ENCODE results near the gene SETD1B.
"Not testable (repeated sequence)": the region's sequence is repeated elsewhere in the genome, so short reads cannot be mapped to it uniquely, and the experiment has no call there.

SETD1B gene

DNA sequence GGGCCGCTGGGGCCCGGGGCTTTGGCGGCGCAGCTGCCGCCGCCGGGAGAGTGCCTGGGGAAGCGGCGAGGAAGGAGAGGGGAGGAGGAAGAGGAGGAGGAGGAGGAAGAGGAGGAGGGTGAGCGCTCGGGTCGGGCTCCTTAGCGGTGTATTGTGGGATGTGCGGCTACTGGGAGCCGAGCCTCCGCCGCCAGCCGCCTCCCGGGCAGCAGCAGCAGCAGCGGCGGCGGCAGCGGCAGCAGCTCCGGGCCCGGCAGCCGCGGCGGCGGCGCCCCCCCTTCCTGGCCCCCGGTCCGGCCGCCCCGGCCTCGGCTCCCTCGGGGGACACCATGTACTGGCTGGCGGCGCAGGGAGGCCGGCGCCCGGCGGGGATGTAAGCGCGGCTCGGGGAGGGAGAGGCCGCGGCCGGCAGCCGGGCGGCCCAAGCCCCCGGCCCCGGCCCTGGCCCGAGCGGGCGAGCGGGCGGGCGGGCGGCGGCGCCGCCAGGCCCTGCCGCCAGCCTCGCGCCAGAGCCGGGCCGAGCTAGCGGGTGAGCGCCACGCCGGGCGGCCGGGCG, at the start of gene SETD1B:
TSS of gene SETD1B (plus strand) at position 149 of the 556 bp plus-strand sequence. CDS start 729 bp downstream, outside the sequence.
- peak; percentile 89 for DNase-seq

DNA sequence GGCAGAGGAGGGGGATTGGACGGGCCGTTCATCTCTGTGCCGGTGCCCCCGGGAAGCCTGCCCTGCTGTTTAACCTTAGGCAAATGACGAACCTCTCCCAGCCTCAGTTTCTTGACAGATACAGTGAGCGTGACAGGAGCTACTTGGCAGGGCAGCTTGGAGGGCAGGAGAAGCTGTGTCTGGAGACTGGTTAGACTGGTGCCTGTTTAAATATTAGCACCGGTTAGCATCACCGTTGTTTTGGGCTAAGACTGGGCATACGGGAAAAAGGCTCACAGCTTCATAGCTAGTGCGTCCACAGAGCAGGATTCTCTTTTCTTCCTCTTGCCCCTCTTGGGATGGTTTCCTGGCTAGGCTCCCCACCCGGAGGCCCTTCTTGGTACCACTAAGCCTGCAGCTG, 49.0 kb upstream of the SETD1B start:
- DNase-seq = no peak

DNA sequence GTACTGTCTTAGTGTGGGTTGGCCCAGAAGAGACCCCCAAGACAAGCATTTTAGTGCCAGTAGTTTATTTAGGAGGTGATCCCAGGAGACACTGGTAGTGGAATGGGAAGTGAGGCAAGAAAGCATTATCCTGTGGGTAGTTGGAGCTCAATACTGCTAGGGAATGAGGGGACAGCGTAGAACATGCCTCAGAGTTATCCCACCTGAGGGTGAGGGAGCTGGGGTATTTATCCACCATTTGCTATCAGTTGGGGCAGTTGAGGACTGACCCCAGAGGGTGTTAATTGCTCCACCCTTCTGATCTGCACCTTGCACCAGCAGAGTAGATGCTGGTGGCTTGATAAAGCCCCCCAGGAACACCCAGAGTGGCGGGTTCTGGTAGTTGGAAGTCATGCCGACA, 48.2 kb upstream of the SETD1B start:
- DNase-seq = no peak

DNA sequence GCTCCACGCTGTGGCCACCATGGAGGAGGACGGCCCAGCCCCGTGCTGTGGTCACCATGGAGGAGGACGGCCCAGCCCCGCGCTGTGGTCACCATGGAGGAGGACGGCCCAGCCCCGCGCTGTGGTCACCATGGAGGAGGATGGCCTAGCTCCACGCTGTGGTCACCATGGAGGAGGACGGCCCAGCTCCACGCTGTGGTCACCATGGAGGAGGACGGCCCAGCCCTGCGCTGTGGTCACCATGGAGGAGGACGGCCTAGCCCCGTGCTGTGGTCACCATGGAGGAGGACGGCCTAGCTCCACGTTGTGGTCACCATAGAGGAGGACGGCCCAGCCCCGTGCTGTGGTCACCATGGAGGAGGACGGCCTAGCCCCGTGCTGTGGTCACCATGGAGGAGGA, 45.3 kb upstream of the SETD1B start:
- not testable (repeated sequence) for DNase-seq

DNA sequence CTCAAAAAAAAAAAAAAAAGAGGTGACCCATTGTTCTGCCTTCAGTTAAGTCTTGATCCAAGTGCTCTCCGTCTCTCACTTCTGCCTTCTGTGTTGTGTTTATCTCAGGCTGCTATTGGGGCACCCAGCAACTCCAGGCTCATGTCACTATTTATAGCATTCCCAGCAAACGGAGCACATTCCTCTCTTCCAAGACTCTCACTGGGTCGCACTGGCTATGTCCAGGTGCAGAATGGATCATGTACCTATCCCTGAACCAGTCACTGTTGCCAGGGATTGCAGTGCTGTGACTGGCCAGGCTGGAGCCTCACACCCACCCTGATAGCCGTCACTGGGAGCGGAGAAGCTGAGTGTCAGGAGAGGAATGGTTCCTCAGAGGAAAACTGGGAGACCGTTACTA, 41.5 kb upstream of the SETD1B start:
- DNase-seq = no peak

DNA sequence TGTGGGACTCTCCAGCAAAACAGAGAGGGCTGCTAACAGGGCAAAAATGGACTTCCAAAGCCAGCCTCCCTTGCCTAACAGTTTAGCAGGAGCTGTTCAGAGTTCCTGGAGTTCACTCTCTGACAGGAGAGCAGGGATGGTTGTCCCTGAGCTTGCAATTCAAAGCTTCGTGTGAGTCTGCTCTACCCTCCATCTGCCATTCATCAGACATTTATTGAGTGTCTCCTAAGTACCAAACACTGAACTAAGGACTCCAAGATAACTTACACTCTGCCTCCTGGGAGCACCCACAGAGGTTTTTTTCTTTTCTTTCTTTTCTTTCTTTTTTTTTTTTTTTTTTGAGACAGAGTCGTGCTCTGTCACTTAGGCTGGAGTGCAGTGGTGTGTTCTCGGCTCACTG, 39.0 kb upstream of the SETD1B start:
- no peak for DNase-seq

DNA sequence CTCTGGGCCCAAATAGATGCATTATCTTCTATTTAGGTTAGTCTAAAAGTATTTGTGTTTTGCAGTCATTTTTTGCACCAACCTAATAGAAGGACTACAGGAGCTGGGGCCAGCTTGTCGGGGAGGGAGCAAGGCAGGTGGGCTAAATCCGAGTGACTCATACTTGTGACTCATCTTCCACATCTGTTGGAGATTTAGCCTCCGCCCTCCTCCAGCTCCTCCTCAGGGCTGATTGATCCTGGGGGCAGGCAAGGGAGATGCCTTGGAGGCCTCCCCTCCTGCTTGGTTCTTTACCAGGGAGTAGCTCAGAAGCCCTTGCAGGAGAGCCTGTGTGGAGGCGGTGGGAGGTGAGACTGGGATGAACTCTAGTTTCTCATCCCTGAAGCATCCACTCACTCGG, 38.2 kb upstream of the SETD1B start:
- no peak for DNase-seq

DNA sequence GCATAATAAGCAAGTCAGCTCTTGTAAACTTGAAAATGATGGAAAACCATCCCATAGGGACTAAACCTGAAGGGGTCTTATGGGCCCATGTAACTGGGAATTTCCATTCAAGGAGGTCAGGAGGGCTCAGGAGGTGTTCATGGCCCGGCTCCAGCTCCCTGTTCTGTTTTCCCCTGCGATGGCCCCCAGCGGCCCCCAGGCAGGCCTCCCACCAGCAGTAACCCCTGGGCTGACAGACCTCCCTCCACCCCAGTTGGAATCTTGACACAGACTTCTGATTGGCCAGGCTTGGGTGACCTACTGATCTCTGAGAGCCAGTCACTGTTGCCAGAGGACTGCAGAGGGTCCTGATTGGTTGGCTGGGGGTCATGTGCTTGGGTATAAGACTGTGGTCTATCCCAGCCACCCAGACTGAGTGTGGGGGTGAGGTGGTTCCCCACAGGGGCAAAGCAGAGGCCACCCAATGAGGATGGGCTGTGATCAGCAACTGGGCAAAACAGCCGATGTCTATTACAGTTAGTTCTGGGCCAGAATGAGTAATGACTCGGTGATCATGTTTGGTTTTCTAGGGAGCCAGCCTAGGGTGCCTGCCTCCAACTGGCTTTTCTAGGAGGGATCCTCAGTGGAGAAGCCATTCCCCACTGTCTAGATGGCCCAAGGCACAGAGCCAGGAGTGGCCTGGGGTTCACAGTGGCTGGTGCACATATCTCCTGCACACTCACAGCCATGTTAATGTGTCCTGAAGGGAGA, 37.3 kb upstream of the SETD1B start:
- no peak for DNase-seq

DNA sequence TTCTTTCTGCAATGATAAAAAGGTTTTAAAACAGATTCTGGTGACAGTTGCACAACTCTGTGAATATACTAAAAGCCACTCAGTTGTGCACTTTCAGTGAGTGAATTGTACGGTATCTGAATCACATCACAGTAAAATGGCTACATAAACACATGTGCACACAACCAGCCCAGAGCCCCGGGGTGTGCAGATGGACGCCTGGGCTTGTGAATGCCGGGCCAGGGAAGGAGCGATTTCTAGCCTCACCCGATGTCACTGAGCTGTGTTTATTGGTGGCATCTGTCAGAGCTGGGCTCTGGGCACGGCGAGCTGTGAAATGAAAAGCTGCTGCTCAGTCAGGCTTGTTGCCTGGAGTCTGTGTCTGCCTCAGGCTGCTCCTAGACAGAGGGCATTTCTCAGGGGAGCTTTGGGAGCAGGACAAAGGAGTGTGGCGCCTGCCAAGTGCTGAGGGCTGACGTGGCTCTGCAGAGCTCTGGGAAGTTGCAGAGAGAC, 36.2 kb upstream of the SETD1B start:
- no peak for DNase-seq

DNA sequence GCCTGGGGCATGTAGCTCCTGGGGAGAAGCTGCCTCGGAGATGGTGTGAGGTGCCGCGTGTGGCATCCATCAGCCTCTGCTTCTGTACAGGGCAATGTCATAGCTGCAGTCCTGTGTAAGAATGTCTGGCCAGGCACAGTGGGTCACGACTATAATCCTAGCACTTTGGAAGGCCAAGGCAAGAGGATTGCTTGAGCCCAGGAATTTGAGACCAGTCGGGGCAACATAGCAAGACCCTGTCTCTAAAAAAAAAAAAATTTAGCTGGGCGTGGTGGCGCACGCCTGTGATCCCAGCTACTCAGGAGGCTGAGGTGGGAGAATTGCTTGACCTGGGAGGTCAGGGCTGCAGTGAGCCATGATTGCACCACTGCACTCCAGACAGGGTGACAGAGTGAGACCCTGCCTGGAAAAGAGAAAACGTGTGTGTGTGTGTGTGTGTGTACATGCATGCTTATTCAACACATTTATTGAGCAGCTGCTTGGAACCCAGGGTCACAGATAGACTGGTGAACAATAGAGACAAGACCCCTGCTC, 34.4 kb upstream of the SETD1B start:
- DNase-seq = no peak

DNA sequence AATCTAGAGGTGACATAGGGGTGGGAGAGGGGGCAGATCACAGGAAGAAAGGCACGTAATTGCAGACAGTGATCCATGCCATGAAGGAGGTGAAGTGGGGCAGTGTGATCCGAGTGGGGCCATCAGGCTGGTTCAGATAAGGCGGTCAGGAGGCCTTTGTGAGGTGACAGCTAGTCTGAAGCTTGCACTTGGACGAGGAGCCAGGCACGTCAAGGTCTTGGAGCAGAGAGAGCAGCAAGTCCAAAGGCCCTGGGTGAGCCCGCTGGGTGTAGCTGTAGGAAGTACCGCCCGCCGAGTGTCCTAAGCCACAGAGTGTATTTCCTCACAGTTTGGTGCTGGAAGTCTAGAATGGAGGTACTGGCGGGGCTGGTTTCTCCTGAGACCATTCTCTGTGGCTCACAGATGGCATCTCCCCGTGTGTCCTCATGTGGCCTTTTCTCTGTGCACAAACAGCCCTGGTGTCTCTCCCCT, 33.9 kb upstream of the SETD1B start:
- peak; percentile 73 for DNase-seq

DNA sequence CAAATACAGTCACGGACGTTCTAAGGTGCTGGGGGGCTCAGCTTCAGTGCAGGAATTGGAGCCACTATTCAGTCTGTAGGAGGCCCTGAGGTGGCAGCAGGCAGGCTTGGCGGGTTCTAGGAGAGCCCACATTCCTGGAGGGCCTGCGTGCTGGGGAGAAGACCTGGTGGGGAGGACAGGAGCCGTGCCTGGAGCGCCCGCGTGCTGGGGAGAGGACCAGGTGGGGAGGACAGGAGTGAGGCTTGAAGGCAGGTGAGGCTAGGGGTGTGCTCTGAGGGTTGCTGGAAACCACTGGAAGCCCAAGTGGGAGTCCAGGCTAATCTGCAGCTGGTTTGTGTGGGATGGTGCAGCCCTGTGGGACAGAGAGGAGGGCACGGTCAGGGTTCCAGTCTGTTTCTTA, 33.4 kb upstream of the SETD1B start:
- no peak for DNase-seq

DNA sequence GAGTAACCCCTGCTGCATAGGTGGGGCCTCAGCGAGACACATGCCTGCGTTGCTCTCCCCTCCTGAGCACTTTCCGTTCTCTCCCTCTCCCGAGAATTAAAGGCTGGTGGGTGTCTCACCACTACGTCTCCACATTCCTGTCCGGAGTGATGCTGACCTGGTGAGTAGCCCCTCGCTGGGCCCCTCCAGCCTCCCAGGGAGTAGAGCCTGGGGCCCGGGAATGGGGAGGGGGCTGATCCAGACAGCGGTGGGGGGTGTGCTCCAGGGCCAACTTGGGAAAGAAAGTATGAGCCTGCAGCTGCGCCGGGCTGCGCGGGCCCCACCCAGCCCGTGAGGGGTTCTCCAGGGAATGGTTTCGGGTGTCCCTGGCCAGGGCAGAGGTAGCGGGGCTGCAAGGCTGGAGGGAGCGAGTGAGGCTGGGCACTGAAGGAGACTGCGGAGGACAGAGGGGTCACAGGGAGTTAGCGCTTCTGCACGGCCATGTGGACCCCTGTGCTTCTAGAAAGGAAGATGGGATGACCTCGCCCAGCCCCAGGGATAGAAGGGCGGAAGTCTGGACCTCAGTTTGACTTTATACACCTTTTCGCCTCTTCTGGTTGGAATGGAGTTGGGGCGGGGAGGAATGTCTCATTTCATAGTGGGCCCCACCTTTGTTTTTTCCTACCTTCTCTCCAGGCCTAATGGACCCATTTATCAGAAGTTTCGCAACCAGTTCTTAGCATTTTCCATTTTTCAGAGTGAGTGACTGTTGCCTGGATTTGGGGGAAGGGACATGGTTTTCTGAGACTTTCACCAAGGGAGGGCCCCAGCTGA, 32.8 kb upstream of the SETD1B start:
- no peak for DNase-seq

DNA sequence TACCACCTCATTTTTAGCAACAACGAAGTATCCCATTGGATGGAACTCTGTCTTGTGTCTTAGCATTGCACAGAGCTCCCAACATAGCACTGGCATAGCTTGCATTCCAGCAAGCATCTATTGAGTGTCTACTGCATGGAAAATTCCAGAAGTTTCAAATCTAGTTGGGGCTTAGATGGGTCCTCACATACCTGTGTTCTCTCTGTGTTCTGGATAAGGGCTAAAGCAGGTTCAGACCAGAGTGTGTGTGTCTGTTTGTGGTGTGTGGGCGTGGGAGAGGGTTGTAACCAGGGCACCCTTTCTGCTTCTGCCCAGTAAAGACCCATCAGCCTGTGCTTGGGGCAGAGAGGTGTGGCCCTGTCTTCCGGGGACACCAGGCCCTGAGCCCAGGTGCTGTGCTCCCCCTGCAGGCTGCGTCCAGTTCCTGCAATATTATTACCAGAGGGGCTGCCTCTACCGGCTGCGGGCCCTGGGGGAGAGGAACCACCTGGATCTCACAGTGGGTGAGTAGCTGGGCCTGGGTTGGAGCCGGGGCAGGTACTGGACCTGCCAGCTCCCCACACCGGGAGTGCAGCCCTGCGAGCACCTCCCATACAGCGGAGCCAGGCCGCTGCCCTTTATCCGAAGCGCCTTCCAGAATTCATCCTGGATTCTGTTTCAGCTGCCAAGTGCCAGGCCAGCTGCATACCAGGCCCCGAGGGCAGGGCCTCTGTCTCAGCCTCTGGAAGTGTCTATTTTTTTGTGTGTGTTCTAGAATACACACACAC, 30.6 kb upstream of the SETD1B start:
- peak; percentile 89 for DNase-seq

DNA sequence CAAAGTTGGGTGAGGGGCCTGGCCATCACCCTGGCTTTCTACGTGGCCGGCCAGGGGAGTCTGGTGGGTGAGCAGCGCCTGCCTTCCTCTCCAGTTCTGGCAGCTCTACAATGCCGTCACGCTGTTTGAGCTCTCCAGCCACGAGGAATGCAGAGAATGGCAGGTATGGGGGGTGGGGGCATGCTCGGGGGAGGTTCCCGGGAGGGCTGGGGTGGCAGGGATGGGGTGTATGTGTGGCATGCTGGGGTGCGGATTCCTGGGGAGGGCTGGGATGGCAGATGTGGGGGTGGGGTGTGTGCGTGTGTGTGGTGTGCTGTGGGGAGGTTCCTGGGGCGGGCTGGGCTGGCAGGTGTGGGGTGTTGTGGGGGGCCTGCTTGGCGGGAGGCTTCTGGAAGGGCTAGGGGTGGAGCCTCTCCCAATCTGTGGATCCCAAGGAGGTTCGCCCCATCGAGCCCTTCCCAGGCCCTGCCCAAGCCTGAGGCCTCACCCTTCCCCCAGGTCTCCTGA, 28.8 kb upstream of the SETD1B start:
- no peak for DNase-seq

DNA sequence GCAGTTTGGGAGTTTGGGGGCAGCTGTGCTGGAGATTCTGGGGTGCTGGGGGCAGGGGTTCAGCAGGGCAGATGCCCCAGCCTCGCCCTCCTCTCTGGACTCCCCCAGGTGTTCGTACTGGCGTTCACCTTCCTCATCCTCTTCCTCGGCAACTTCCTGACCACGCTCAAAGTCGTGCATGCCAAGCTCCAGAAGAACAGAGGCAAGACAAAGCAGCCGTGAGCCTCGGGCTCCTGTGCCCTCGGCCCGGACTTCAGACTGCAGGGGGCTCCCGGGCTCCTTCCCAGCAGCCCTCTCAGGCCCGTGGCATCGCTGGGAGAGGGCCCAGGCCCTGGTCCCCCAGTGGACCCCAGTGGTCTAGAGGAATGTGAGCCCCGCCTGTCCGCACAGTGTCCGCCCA, 28.3 kb upstream of the SETD1B start:
- DNase-seq = no peak

DNA sequence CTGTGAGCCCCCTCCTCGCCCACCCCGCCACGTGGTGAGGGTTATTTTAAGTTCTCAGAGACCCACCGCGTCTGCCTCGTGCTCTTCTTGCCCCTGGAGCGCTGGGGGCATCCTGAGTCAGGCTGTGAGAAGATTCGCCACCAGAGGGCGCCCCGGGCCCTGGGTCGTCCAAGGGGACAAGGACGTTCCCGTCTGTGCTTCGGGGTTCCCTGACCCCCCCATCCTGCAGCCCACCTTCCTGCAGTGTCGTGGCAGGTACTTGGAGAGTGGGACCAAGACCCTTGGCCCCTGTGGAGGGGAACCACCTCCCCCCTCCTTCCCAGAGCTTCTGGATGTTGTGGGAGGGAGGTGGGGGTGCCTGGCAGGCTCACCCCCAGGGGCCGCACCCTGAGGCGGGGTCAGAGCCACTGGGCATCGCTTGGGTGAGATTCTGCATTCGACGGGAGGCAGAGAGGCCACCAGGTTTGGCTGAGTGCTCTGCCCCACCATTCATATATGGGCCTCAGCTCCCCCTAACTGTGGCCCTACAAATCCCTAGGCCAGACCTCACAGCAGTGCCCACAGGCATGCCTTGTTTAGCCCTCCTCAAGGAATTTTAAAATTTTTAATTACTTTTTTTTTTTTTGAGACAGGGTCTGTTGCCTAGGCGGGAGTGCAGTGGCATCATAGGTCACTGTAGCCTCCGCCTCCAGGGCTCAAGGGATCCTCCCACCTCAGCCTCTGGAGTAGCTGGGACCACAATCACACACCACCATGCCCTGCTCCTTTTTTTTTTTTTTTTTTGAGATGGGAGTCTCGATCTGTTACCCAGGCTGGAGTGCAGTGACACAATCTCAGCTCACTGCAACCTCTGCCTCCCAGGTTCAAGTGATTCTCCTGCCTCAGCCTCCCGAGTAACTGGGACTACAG, 27.4 kb upstream of the SETD1B start:
- peak; percentile 91 for DNase-seq

DNA sequence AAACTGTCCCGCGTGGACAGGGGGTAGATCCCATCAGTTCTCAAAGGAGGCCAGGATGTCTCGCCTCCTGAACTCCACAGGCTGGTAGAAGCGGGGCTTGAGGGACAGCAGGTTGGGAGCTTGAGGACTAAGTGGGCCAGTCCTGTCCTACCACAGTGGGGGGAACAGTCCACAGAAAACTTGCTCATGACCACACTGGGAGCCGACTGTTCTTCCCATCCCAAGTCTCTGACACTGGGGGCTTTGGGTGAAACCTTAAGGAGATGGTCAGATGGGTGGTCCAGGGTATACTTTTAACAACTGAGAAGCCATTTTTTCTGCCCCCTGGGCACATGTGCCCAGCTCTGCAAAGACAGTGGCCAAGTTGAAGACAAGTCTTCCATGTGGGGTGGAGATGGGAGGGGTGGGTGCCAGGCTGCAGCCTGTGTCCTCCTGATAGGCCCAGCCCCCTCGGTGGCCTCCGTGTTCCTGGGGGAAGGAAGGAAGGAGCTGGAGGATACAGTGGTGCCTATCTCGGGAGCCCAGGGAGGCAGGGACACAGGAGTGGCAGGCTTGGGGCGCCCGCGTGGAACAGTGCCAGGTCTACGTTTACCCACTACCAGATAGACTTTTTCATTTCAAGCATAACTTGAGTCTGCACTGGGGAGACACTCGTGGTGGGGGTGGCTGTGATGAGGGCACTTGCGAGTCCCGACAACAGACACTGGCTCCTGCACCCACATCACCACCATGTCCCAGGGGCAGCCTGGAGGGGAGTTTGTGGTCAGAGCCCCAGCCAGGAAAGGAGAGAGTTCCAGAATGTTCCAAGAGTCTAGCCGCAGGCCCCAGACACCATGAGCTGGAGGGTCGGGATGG, 25.0 kb upstream of the SETD1B start:
- peak; percentile 87 for DNase-seq

DNA sequence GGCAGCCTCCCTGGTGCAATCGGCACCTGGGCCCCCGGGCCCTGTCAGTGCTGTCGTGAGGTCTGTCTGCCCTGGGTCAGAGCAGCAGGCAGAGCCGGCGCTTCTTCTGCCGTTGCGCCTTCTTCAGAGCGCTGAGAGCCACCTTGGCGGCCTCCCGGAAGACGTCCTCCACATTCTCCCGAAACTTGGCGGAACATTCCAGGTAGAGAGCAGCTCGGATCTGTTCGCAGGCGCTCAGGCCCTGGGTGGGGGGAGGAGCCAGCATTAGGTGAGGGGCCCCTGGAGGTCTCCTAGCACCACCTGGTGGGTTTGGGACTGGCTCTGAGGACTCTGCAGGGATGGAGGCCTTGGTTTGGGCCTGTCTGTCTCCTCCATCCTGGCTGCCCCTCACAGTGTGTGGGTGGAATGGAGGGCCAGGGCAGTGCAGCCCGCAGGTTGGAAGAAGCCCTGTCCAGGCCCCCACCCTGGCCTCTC, 24.4 kb upstream of the SETD1B start:
- DNase-seq = no peak

DNA sequence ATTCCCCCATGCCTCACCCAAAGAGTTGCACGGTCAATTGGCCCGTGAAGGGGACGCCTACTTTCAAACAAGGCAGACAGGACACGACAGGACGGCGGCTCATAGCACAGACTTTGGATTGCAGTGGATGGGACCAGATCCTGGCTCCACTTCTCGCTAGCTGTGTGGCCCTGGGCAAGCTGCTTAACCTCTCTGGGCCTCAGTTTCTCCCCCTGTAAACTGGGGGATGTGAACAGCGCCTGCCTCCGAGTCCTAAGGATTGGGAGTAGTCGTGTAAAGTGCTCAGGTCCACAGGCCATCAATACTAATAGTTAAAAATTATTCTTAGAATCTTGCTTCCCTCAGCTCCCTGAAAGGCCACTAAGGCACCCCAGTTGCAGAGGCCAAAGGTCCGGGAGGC, 23.4 kb upstream of the SETD1B start:
- DNase-seq = no peak
